Neural progenitor cell (in vitro differentiated cells): ENCODE measurements around the gene DENND5B. TPM values are rescaled to one million over a fixed set of nuclear protein-coding genes. Genes with fewer than 3 reads are reported as not detected.
A peak's percentile ranks its signal among the peaks of the same experiment; 100 is the strongest.

Source experiments
- DNase-seq: peaks from one replicate; pipeline ENCODE4 v3.0.0-alpha.2; 2016; ENCODE audit warnings: low spot score
- H2AFZ ChIP-seq: fragments of 200-600 bp; sonication (generic); replicated peaks from 2 replicates; pipeline ENCODE4 v1.6.1; 2016; ENCODE audit warnings: antibody characterized with exemption
- H3F3A ChIP-seq: fragments of 200-600 bp; sonication (generic); 2 replicates; pipeline ENCODE4 v1.6.1; 2016; ENCODE audit warnings: antibody characterized with exemption, low read depth
- H3K27ac ChIP-seq: fragments of 200-600 bp; sonication (generic); 2 replicates; pipeline ENCODE4 v1.5.1; 2016; ENCODE audit warnings: mild to moderate bottlenecking
- H3K27me3 ChIP-seq: fragments of 200-600 bp; sonication (generic); 2 replicates; pipeline ENCODE4 v1.6.1; 2016; ENCODE audit warnings: mild to moderate bottlenecking, moderate library complexity
- H3K36me3 ChIP-seq: fragments of 200-600 bp; sonication (generic); 2 replicates; pipeline ENCODE4 v1.5.1; 2016
- H3K4me1 ChIP-seq: fragments of 200-600 bp; sonication (generic); 2 replicates; pipeline ENCODE4 v1.6.1; 2016; ENCODE audit warnings: mixed run types
- H3K4me2 ChIP-seq: fragments of 200-600 bp; sonication (generic); 2 replicates; pipeline ENCODE4 v1.6.1; 2016
- H3K4me3 ChIP-seq: fragments of 200-600 bp; sonication (generic); 2 replicates; pipeline ENCODE4 v1.5.1; 2016
- H3K79me2 ChIP-seq: fragments of 200-600 bp; sonication (generic); 2 replicates; pipeline ENCODE4 v1.6.1; 2016; ENCODE audit warnings: low read depth
- H3K9ac ChIP-seq: fragments of 200-600 bp; sonication (generic); 2 replicates; pipeline ENCODE4 v1.6.1; 2016
- H3K9me3 ChIP-seq: fragments of 200-600 bp; sonication (generic); 2 replicates; pipeline ENCODE4 v1.5.1; 2016; ENCODE audit warnings: low read depth
- H4K20me1 ChIP-seq: fragments of 200-600 bp; sonication (generic); 2 replicates; pipeline ENCODE4 v1.6.1; 2016; ENCODE audit warnings: low read depth
- H3K27ac Mint-ChIP-seq: 3 replicates; pipeline ENCODE4 v1.8.0; 2021; ENCODE audit warnings: mixed read lengths
- H3K27me3 Mint-ChIP-seq: 2 replicates; pipeline ENCODE4 v1.8.0; 2022; ENCODE audit warnings: low read depth, mild to moderate bottlenecking, inconsistent platforms, moderate library complexity, mixed read lengths; ENCODE audit not compliant: insufficient read depth
- H3K36me3 Mint-ChIP-seq: 3 replicates; pipeline ENCODE4 v1.8.0; 2021; ENCODE audit warnings: mixed read lengths
- H3K4me1 Mint-ChIP-seq: 3 replicates; pipeline ENCODE4 v1.8.0; 2021; ENCODE audit warnings: mixed read lengths
- H3K4me3 Mint-ChIP-seq: 3 replicates; pipeline ENCODE4 v1.8.0; 2021; ENCODE audit warnings: mild to moderate bottlenecking, moderate library complexity, mixed read lengths
- H3K9me3 Mint-ChIP-seq: 3 replicates; pipeline ENCODE4 v1.8.0; 2020; ENCODE audit warnings: mixed read lengths
- EZH2 ChIP-seq: fragments of 200-600 bp; sonication (generic); IDR thresholded peaks from 2 replicates; pipeline ENCODE4 v1.6.1; 2017; ENCODE audit warnings: antibody characterized with exemption, mild to moderate bottlenecking, moderate library complexity
- EZH2phosphoT487 ChIP-seq: fragments of 200-600 bp; sonication (generic); IDR thresholded peaks from 2 replicates; pipeline ENCODE4 v1.6.1; 2017; ENCODE audit warnings: antibody characterized with exemption
- total RNA-seq: library from RNA; depleted of rRNA; stranded (reverse); fragments of >200 nt; gene quantifications from 2 replicates; pipeline ENCODE4 v1.2.3, GENCODE V29; 2015; ENCODE audit warnings: low replicate concordance
- TF ChIP-seq, protein P1 (sequence below): fragments of 200-600 bp; sonication (generic); IDR thresholded peaks from 2 replicates; pipeline ENCODE4 v1.5.1; 2017; ENCODE audit warnings: antibody characterized with exemption, mild to moderate bottlenecking

Gene DENND5B
- total RNA-seq, 1 donor from 2014 or later = 24.2 TPM

- no peaks in the 10 kb centered on the region for H3K9me3 Mint-ChIP-seq
- TF ChIP-seq EZH2phosphoT487 (no peak), EZH2 (no peak)
- TF ChIP-seq, protein P1, sequence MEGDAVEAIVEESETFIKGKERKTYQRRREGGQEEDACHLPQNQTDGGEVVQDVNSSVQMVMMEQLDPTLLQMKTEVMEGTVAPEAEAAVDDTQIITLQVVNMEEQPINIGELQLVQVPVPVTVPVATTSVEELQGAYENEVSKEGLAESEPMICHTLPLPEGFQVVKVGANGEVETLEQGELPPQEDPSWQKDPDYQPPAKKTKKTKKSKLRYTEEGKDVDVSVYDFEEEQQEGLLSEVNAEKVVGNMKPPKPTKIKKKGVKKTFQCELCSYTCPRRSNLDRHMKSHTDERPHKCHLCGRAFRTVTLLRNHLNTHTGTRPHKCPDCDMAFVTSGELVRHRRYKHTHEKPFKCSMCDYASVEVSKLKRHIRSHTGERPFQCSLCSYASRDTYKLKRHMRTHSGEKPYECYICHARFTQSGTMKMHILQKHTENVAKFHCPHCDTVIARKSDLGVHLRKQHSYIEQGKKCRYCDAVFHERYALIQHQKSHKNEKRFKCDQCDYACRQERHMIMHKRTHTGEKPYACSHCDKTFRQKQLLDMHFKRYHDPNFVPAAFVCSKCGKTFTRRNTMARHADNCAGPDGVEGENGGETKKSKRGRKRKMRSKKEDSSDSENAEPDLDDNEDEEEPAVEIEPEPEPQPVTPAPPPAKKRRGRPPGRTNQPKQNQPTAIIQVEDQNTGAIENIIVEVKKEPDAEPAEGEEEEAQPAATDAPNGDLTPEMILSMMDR = no peak
- Histone ChIP-seq H3K4me1 (peaks cover 5% of the 10 kb centered on the region), H3K27ac (no peak overlapping the region), H4K20me1 (no peaks in the 10 kb centered on the region), H3K79me2 (peaks cover 27% of the 10 kb centered on the region), H3K36me3 (no peaks in the 10 kb centered on the region), H3K27me3 (no peaks in the 10 kb centered on the region), H2AFZ (no peak overlapping the region), H3K9ac (no peak overlapping the region), H3F3A (no peaks in the 10 kb centered on the region), H3K4me2 (no peak overlapping the region), H3K4me3 (no peak overlapping the region), H3K9me3 (no peaks in the 10 kb centered on the region)
- peaks cover 3% of the 10 kb centered on the region for H3K36me3 Mint-ChIP-seq
- no peaks in the 10 kb centered on the region for H3K4me1 Mint-ChIP-seq
- peak; percentile 13 for DNase-seq
- no peak overlapping the region for H3K4me3 Mint-ChIP-seq
- H3K27ac Mint-ChIP-seq = no peak overlapping the region
- peaks cover 3% of the 10 kb centered on the region for H3K27me3 Mint-ChIP-seq
Measured at GRCh38 chr12:31527083-31527482, 63.9 kb downstream of the DENND5B start.

GRCh38 chr12:31526158-31526546 lies 64.8 kb downstream of the DENND5B start:
- Histone ChIP-seq H4K20me1 (no peaks in the 10 kb centered on the region), H3K4me3 (no peak overlapping the region), H3F3A (no peaks in the 10 kb centered on the region), H3K9ac (no peak overlapping the region), H3K27me3 (no peaks in the 10 kb centered on the region), H3K27ac (no peak overlapping the region), H3K9me3 (no peaks in the 10 kb centered on the region), H3K36me3 (no peaks in the 10 kb centered on the region), H3K4me1 (peaks cover 9% of the 10 kb centered on the region), H3K79me2 (peaks cover 28% of the 10 kb centered on the region), H3K4me2 (no peak overlapping the region), H2AFZ (no peak overlapping the region)
- no peaks in the 10 kb centered on the region for H3K9me3 Mint-ChIP-seq
- TF ChIP-seq EZH2phosphoT487 = no peak
- TF ChIP-seq, protein P1 = no peak
- TF ChIP-seq EZH2 = no peak
- H3K4me1 Mint-ChIP-seq = no peaks in the 10 kb centered on the region
- H3K27me3 Mint-ChIP-seq = peaks cover 3% of the 10 kb centered on the region
- H3K4me3 Mint-ChIP-seq = no peak overlapping the region
- DNase-seq = no peak
- peaks cover 3% of the 10 kb centered on the region for H3K36me3 Mint-ChIP-seq
- no peak overlapping the region for H3K27ac Mint-ChIP-seq

GRCh38 chr12:31525496-31526157 lies 65.3 kb downstream of the DENND5B start:
- H3K27me3 Mint-ChIP-seq = peaks cover 3% of the 10 kb centered on the region
- Histone ChIP-seq H3K9me3 (no peaks in the 10 kb centered on the region), H3K4me1 (peaks cover 9% of the 10 kb centered on the region), H4K20me1 (no peaks in the 10 kb centered on the region), H3K9ac (no peak overlapping the region), H3K36me3 (no peaks in the 10 kb centered on the region), H3K79me2 (peaks cover 32% of the 10 kb centered on the region), H3K27me3 (no peaks in the 10 kb centered on the region), H3K4me2 (no peak overlapping the region), H3K27ac (no peak overlapping the region), H2AFZ (no peak overlapping the region), H3F3A (no peaks in the 10 kb centered on the region), H3K4me3 (no peak overlapping the region)
- no peak for DNase-seq
- H3K9me3 Mint-ChIP-seq = no peaks in the 10 kb centered on the region
- H3K36me3 Mint-ChIP-seq = peaks cover 3% of the 10 kb centered on the region
- no peak overlapping the region for H3K4me3 Mint-ChIP-seq
- no peaks in the 10 kb centered on the region for H3K4me1 Mint-ChIP-seq
- no peak for TF ChIP-seq EZH2phosphoT487
- TF ChIP-seq, protein P1 = no peak
- no peak for TF ChIP-seq EZH2
- no peak overlapping the region for H3K27ac Mint-ChIP-seq
